ENCODE measurements around the gene ELOVL6. TPM values are rescaled to one million over a fixed set of nuclear protein-coding genes. Genes with fewer than 3 reads are reported as not detected.
A peak's percentile ranks its signal among the peaks of the same experiment; 100 is the strongest.

The ELOVL6 gene
- total and polyA plus RNA-seq, 10 of the 15 experiments (the other 5 are each of a cell fraction or from before 2014, with no cell fraction given), result 3.9 to 33.5 (median 8.1) TPM

DNA sequence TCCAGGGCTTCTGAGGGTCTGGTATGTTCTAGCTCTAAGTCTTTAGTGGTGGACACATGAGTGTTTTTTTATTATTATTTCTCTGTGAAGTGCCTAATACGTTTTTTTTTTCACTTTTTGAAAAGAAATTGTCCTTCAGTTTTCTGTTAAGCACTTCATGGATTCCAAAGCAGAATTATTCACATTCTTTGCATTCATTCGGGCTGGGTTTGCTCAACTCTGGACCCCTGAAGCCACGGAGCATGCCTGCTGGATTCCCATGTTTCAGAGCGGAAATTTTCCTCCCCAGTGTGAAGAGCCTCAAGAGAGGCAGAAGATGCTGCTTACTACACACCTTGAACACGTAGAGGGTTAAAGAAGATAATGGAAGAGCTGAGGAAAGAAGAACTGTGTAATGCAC, 178.3 kb downstream of the ELOVL6 start (continued):
- TF ChIP-seq, protein P1, sequence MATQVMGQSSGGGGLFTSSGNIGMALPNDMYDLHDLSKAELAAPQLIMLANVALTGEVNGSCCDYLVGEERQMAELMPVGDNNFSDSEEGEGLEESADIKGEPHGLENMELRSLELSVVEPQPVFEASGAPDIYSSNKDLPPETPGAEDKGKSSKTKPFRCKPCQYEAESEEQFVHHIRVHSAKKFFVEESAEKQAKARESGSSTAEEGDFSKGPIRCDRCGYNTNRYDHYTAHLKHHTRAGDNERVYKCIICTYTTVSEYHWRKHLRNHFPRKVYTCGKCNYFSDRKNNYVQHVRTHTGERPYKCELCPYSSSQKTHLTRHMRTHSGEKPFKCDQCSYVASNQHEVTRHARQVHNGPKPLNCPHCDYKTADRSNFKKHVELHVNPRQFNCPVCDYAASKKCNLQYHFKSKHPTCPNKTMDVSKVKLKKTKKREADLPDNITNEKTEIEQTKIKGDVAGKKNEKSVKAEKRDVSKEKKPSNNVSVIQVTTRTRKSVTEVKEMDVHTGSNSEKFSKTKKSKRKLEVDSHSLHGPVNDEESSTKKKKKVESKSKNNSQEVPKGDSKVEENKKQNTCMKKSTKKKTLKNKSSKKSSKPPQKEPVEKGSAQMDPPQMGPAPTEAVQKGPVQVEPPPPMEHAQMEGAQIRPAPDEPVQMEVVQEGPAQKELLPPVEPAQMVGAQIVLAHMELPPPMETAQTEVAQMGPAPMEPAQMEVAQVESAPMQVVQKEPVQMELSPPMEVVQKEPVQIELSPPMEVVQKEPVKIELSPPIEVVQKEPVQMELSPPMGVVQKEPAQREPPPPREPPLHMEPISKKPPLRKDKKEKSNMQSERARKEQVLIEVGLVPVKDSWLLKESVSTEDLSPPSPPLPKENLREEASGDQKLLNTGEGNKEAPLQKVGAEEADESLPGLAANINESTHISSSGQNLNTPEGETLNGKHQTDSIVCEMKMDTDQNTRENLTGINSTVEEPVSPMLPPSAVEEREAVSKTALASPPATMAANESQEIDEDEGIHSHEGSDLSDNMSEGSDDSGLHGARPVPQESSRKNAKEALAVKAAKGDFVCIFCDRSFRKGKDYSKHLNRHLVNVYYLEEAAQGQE (IDR thresholded peaks at IDR 0.05; ENCODE audit: low read depth, low read length), result no peak

DNA sequence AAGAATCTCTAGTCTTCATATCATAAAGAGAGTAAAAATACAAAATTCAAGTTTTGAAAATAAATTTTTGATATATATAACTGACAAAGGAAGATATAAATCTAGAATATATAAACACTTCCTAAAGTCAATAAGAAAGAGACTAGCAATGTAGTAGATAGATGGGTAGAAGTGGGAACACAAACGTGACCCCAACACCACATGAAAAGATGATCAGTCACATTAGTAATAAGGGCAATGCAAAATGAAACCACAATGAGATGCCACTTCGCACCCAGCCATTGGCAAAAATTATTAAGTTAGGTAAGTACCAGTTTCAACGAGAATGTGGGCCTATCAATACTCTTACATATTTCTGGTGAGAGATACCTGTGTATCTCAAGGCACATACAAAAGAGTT, 179.3 kb downstream of the ELOVL6 start:
- no peak overlapping the region for H2AFZ ChIP-seq (ENCODE audit: control insufficient read depth, low read depth, low read length)
- TF ChIP-seq BHLHE40 (IDR thresholded peaks at IDR 0.05; ENCODE audit: borderline replicate concordance in 1 of 2, low read depth in 2 of 2, low read length in 1 of 2) (peak in 1 of 2 experiments; percentile 44; a peak in 1 of 4 replicates), HDAC6 (IDR thresholded peaks at IDR 0.05; ENCODE audit: unreplicated experiment) (no peak)
- H3K9me3 ChIP-seq (replicated peaks; ENCODE audit: control insufficient read depth, insufficient read depth, low read length), result no peaks in the 10 kb centered on the region
- WGBS (ENCODE audit: insufficient coverage, insufficient replicate concordance, low lambda C conversion rate, missing lambda C conversion rate), result 3% methylated on average over 3 of the region's 3 CpGs
- ChIA-PET RAD21 (ENCODE audit: unreplicated experiment) (no interaction called here), SMC1A (ENCODE audit: uncharacterized antibody, unreplicated experiment) (interaction anchor here (1.1 to 3.2 kb wide), 3 partner anchors 9 to 499 kb away, joined by 3 to 14 read pairs (median 8); no protein-coding TSS in a partner anchor), CTCF (interaction anchor here (0.6 to 5.2 kb wide), 3 partner anchors 13 to 1823 kb away, joined by 3 to 28 read pairs (median 5); no protein-coding TSS in a partner anchor), POLR2A (interaction anchor here (0.6 kb wide), 1 partner anchor 366 kb away, joined by 3 read pairs; no protein-coding TSS in a partner anchor)
- no peaks in the 10 kb centered on the region for H4K20me1 ChIP-seq (ENCODE audit: control insufficient read depth, insufficient read depth)
- no peaks in the 10 kb centered on the region for H3K79me2 ChIP-seq (ENCODE audit: control insufficient read depth, insufficient read depth, low read length)
- in situ Hi-C loops (cut with MboI), result loop anchor here (25.0 kb wide), 1 partner anchor 1268 kb away; no protein-coding TSS in a partner anchor
- no peak overlapping the region for H3K4me3 ChIP-seq
- intact Hi-C loops (cut with micrococcal nuclease; ENCODE audit: unreplicated experiment), result no loop called here
- FAIRE-seq (no peak), DNase-seq (ENCODE audit: low read depth, low spot score) (no peak), ATAC-seq (peak; percentile 22; the same call in 2 of the 3 replicates)
- no peaks in the 10 kb centered on the region for H3K36me3 ChIP-seq (ENCODE audit: control insufficient read depth in 2 of 2, insufficient read depth in 2 of 2, low read length in 1 of 2)
- no peak overlapping the region for H3K9ac ChIP-seq (ENCODE audit: control insufficient read depth, insufficient read depth, low read length)
- no peaks in the 10 kb centered on the region for H3K4me1 ChIP-seq (ENCODE audit: control insufficient read depth, insufficient read depth, low read length)
- no peak overlapping the region for H3K4me2 ChIP-seq (ENCODE audit: control insufficient read depth, insufficient read depth)
- H3K27me3 ChIP-seq (replicated peaks in 1 of 2; ENCODE audit: control insufficient read depth in 2 of 2, insufficient read depth in 2 of 2, low read length in 1 of 2), result no peaks in the 10 kb centered on the region; a peak in 2 of 4 replicates
- no TSS peak for BruUV-seq (replicated peaks)
- no peak overlapping the region for H3K27ac ChIP-seq (ENCODE audit: control insufficient read depth, insufficient read depth)
